Activated CD4-positive, alpha-beta T cell treated with anti-CD3 and anti-CD28 coated beads, Interleukin-2, amount 50 U/mL, for 16 hours (primary cell): ENCODE data around the gene RLIM.
"Not testable (repeated sequence)": the region's sequence is repeated elsewhere in the genome, so short reads cannot be mapped to it uniquely, and the experiment has no call there.

Experiments used
- DNase-seq: peaks from one replicate; pipeline ENCODE4 v3.0.0-alpha.2; 2020

The RLIM gene, protein sequence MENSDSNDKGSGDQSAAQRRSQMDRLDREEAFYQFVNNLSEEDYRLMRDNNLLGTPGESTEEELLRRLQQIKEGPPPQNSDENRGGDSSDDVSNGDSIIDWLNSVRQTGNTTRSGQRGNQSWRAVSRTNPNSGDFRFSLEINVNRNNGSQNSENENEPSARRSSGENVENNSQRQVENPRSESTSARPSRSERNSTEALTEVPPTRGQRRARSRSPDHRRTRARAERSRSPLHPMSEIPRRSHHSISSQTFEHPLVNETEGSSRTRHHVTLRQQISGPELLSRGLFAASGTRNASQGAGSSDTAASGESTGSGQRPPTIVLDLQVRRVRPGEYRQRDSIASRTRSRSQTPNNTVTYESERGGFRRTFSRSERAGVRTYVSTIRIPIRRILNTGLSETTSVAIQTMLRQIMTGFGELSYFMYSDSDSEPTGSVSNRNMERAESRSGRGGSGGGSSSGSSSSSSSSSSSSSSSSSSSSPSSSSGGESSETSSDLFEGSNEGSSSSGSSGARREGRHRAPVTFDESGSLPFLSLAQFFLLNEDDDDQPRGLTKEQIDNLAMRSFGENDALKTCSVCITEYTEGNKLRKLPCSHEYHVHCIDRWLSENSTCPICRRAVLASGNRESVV

DNA sequence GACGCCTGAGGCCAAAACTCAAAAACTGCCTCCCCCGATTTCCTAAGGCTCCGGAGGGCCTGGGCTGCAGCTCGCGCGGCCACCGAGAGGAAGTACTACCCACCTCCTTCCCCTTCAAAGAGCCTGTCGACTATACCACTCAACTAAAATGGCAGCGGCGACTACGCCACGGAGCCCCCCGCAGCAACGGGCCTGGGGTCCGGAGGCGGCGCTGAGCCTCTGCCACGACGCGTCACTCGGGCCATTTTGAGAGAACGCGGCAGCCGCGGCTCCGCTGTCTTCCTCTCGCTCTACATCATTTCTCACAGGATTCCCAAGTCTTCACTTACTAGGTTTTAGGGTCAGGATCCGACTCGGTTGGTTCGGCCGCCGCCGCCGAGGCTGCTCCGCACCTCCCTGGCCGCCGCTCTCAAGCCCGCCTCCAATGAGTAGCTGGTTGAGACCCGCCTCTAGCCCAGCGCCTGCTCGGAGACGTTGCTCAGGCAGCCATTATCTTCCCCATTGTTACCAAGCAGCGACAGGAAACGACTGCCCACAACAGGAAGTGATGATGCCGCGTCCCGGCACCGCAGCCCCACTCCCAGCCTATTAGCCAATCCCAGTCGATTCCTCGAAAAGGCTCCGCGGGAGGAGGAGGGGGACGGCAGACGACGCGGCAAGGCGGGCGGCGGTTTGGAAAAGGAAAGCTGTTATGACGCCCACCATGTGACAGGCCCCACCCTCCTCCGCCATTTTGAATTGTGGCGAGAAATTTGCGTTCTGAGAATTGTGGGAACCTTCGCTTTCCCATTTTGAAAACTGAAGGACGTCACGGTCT lies at the start of gene RLIM:
TSS of gene RLIM (minus strand) at position 532 of the 817 bp plus-strand sequence. CDS start 18,647 bp downstream, outside the sequence.
- peak; percentile 94 for DNase-seq

DNA sequence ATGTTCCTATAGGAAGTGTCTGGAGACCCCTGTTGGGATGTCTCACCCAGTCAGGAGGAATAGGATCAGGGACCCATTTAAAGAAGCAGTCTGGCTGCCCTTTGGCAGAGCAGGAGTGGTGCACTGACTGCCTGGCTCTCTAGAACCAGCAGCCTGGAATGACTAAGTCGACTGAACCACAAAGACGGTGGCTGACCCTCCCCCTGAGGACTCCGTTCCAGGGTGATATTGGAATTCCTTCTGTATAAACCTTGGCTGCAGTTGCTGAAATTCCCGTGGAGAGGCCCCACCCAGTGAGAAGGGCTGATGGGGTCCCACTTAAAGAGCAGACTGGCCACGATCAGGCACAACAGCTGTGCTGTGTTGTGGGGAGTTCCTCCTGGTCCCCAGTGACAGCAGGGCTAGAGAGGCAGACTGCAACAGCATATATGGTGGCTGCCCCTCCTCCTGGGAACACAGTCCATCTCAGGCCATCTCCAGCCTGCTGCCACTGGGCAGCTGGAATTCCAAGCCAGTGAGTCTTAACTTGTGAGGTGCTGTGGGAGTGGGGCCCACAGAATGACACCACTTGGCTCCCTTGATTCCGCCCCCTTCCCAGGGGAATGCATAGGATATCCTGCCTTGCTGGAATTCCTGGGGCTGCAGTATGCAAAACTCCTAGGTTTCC lies 41.8 kb upstream of the RLIM start:
- no peak for DNase-seq

DNA sequence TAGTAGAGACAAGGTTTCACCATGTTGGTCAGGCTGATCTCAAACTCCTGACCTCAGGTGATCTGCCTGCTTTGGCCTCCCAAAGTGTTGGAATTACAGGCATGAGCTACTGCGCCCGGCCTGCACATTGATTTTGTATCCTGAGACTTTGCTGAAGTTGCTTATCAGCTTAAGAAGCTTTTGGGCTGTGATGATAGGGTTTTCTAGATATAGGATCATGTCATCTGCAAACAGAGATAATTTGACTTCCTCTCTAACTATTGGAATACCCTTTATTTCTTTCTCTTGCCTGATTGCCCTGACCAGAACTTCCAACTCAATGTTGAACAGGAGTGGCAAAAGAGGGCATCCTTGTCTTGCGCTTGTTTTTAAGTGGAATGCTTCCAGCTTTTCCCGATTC lies 40.5 kb upstream of the RLIM start:
- not testable (repeated sequence) for DNase-seq

DNA sequence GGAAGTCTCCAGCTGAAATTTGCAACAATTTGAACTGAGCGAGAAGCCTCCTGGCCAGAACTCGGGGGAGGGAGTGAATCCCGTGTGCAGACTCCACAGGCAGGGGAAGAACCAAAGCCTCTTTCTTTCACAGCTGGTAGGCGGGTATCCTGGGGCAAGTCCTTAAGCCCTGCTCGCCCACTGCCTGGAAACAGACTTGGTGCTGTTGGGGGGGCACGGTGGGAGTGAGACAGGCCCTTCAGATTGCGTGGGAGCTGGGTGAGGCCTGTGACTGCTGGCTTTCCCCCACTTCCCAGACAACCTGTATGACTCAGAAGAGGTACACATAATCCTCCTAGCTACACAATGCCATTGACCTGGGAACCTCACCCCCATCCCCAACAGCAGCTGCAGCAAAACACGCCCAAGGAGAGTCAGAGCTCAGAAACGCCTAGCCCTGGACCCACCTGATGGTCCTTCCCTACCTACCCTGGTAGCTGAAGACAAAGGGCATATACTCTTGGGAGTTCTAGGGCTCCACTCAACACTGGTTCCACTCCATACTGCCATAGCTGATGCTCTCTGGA lies 22.4 kb upstream of the RLIM start:
- DNase-seq = no peak

DNA sequence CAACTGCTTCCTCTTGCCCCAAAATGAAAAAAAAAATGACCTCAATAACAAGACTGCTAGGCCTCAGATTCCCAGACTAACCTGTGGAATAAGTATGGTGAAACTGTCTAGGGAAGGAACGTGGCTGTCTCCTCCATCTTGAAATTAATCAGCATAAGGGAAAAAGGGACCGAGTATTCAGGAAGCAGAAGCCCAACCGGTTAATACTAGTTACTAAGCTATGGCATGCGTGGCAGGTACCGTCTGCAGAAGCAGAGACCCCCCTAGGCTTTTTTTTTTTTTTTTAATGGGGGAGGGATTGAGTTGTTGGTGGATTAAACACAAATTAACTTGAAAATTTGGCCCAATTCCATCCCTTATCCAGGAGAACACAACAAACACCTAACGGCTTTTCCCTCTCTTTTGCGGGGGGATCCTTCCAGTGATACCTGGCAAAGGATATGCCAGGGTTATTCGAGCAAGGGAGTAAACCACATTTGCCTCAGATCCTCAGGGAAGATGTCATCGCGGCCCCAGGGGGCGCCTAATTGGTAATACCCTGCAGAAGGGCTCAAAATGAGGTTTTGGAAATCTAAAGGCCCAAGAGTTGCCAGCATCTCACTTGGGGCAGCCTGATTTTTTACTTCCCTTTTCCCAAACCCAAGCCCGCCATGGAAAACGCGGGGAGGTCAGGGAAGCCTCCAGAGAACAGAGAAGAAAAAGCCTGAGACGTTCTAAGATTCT lies 893 bp downstream of the RLIM start:
- peak; percentile 19 for DNase-seq

DNA sequence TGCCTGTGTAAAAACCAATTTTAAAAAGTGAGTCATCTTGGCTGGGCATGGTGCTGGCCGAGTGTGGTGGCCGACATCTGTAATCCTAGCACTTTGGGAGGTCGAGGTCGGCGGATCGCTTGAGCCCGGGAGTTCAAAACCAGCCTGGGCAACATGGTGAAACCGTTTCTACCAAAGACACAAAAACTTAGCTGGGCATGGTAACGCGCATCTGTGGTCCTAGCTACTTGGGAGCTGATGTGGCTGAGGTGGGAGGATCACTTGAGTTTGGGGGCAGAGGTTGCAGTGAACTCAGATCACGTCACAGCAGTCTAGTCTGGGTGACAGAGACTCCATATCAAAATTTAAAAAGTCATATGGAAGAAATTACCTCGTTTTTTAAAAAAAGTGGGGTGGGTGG lies 7.6 kb downstream of the RLIM start:
- DNase-seq = no peak

DNA sequence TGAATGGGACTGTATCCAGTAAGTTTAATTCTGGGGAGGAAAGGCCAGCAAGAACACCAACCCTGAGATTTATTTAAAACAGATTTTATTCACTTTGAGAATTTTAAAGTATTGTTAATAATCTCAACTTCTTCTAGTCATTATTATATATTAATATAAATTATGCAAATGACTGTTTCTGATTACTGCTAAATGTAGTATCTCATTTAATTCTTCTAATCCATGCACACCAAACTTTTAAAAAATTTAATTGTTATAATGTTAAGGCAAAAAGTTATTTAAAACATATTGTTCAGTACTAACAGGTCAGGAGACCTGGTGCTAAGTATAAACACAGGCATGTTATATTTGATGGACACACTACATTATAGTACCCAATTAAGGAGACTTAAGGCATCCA lies 8.1 kb downstream of the RLIM start:
- DNase-seq = no peak

DNA sequence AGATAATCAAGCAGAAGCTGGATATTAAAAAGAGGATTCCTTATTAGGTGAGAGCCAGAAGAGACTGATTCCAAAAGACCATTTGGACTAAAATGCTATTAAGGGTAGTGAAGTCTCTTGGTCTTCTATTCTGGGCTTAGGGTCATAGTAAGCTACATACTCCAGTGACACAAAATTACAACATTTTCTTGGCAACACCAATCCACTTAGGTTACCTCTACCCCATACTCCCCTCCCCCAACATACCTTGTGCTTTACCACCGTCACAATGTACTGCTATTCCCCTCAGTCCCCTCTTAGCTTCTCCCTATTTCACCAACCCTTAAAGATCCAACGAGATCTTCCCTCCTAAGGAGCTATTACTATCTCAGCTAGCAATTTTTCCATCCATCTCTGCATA lies 11.4 kb downstream of the RLIM start:
- no peak for DNase-seq

DNA sequence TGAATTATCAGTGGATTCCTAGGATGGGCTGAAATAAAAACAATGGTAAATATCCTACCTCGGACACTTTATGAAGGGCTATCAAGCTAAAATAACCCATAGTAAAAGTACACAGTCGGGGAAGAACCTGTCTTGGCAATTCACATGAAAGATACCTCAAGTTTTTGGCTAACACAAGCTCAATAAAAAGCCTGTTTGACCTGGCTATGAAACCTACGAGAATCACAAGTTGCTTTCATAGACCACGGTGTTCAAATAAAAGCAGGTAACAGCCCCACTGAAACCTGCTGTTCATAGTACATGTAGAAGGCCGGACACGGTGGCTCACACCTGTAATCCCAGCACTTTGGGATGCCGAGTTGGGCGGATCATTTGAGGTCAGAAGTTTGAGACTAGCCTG lies 12.3 kb downstream of the RLIM start:
- no peak for DNase-seq

DNA sequence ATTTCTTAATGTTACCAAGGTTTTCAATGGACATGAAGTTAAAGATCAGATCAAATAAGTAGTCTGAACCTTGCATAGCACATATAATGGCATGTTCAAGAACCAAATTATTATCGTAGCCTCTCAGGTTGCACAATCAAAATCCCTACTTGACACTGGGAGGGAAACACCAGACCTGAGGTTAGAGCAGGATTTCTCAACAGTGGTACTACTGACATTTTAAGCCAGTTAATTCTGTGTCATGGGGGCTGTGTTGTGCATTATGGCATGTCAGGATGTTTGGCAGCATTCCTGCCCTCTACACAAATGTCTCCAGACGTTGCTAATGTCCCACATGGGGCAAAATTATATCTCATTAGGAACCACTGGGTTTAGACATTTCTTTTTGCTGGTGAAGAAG lies 20.8 kb downstream of the RLIM start:
- DNase-seq = no peak

DNA sequence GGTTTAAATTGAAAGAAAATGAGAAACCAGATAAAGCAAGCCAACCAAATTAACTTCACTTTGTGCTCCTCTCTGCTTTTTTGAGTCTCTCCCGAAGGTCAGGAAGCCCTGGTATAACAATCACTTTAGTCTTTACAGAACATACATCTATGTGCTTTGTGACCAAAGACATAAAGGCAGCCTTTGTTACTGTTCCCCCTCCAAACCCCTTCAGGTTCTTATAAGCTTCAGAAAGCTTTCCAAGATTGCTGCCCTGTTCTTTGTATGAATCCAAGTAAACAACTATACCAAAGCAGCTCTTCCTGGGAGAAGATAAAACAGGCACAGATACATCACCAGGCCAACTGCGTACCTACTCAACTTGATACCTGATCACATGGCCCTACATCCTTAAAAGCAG lies 28.7 kb downstream of the RLIM start:
- no peak for DNase-seq

DNA sequence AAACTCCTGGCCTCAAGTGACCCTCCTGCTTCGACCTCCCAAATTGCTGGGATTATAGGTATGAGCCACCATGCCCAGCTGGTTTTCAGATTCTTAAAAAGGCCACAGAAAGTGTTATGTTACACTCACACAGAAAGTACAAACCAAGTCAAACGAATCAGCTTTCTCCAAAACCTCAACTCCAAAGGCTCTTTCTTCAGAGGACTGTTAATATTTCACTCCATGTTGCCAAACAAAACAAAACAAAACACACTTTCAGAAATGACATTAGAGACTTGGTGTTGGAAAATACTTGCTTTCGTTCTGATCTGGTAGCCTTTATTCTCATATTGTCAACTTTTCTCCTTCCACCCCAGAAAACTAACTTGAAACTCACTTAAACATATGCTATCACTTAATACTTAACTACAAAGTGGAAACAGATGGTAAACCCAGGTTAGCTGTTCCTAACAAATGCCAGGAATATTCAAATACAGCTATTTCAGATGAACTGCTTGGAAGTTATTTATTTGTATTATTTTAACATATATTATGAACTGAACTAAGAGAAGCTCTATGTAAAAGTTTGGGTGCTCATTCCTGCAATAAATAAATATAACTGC lies 34.7 kb downstream of the RLIM start:
- DNase-seq = no peak

DNA sequence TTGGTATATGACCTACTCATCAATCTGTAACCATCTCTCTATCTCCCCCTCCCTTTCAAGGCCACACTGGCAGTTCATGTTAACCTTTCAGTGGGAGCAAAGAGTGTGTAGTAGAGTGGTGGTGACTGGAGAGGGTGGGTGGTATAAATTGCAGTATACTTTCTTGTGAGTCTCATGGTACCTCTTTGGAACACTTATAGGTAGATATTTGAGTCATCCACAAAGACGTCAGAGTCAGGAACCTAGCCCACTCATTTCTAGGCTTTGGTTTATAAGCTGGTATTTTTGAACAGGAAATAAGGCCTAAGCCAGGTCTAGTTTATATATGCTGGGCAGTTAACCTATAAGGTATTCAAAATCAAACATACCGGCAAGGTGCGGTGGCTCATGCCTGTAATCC lies 36.3 kb downstream of the RLIM start:
- peak; percentile 44 for DNase-seq

DNA sequence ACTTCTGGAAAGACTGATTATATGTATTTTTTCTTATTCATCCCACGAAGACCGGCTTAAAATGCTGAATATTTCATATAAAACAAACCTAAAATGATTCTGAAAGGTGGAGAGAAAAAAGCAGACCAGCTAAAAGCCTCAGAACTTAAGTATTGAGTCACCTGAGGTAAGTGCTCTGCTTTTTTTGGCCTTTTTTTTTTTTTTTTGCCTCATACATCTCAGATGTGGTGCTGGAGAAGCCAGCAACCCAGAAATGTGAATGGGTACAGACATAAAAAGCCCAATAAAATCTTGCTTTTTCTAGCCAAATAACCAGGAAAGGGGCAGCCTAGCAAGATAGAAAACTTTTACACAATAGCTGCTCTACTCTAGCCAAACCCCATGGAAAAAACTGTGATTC lies 57.0 kb downstream of the RLIM start:
- DNase-seq = no peak

DNA sequence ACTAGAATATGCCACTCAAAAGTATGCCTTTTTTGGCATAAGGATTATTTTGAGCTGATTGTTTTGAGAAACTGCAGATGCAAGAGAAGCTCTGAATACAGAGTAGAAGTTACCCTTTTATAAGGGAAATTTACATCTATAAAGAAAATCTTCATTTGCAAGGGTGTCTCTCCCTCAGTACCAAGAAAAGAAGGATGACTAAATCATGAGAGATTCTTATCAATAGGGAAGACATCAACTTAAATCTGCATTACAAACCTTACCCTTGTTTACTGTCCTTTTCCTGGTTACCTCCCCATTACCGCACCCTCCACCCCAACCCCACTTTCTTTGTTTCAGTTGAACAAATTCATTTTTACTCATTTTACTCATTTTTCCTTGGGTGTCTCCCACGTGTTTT lies 62.5 kb downstream of the RLIM start:
- DNase-seq = no peak

DNA sequence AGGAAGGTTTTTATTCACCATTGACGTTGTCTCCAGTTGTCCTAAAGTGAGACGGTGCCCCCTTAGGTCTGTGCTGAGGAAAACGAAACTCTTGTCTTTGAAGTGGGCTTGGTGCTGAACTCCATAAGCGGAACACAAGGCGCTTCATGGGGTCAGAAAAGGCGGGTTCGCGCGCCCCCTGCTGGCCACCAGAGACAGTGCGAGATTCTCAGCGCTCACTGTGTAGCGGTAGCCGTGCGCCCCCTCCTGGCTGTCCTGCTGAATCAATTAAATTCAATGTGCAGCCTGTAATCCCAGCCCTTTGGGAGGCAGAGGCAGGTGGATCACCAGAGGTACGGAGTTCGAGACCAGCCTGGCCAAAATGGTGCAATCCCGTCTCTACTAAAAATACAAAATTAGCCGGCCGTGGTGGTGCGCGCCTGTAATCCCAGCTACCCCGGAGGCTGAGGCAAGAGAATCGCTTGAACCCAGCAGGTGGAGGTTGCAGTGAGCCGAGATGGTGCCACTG lies 64.1 kb downstream of the RLIM start:
- peak; percentile 87 for DNase-seq

DNA sequence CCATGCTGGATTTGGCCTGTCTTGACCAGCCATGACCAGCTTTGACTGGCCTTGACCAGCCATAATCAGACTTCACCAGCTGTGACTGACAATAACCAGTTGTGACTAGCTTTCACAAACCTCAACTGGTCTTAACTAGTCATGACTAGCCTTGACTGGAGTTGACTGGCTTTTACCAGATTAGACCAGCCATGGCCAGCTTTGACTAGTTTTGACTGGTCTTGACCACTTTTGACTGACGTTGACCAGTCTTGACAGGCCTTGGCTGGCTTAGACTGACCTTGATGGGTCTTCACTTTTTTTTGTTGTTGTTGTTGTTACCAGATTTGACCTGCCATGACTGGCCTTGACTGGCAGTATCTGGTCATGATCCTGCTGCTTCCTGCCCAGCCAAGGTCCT lies 67.4 kb downstream of the RLIM start:
- no peak for DNase-seq

DNA sequence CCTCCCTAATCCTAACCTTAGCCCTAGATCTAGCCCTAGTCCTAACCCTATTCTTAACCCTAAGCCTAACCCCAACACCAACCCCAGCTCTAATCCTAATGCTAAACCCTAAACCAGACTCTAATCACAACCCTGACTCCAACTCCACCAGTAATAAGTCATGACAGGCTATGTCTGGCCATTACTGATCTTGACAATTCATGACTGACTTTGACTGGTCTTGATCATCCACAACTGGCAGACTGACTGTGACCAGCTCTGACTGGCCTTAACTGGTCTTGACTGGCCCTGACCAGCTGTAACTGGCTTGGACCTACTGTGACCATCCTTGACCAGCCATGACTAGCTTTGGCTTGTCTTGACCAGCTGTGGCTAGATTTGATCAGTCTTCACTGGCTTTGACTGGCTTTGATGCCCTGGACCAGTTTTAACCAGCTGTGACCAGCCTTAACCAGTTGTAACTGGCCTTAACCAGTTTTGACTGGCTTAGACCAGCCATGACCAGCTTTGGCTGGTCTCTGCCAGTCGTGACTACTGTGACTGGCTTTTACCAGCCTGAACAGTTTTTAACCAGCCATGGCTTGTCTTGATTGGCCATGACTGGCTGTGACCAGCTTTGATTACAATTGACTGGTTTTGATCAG lies 68.4 kb downstream of the RLIM start:
- no peak for DNase-seq

DNA sequence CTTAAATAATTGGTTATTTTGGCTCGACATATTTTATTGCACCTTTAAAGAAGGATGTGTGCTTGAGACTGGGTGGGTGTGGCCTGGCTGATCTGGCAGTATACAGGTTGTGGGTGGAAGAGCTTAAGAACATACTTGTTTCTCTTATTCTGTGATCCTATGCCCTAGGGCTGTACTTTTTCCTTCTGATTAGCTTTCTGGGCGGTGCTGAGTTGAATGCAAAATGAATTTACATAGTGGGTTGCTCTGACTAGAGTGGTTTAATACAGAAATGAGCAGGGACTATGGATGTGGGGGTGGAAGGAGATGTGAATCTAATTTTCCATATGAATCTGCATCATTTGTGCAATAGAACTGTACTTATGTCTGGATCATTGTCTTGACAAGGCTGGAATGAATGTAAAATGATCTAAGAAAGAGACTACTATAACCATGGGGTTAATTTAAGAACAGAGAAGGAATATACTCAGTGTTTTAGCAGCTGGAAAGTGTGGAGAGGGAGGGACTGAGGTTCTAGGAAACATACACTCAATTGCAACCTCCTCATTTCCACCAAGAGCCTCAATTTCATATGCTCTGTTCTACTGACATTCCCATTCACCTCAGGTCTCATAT lies 73.7 kb downstream of the RLIM start:
- DNase-seq = no peak

DNA sequence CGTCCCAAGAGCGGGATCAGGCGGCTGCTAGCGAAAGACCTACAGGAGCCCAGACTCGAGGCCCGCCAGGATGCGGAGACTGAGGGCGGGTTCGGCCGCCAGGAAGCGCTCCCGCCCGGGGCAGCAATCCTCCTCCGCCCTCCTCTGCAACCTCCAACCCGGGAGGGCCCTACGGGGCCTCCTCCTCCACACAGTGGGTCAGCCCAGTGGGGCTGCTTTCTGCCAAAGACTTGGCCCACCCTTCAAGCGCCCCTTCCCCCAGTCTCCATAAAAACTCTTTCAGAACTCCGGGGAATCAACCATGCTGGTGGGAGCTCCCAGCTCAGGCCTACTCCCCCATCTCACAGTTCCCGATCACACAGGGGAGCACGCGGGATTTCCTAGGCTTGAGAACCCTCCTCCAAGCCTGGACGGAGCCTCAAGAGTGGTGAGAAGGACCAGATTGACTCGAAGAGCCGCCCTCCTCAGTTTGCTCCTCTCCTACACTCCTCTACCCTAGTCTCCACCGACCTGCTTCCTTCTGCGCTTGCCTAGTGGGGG lies 77.5 kb downstream of the RLIM start:
- no peak for DNase-seq
